HepG2 (cell line): ENCODE data around the gene SPATA13. TPM values are rescaled to one million over a fixed set of nuclear protein-coding genes. Genes with fewer than 3 reads are reported as not detected.

Experiments
- ATAC-seq: fragments of 200-7000 bp; cut with Tn5 transposase; 3 replicates; pipeline ENCODE4 v1.9.1; 2020; ENCODE audit warnings: mild to moderate bottlenecking, moderate library complexity
- BruUV-seq: library from RNA; stranded (reverse); fragments of 400-500 nt; replicated peaks from 2 replicates; lab custom pipeline; 2021; lab: Mats Ljungman, UMichigan
- CTCF ChIA-PET: fragments of 300-600 bp; formaldehyde crosslinking; extraction: SDS; loops from one replicate; lab custom pipeline; 2021; ENCODE audit warnings: low total read pairs, inconsistent platforms, low intra/inter-chr PET ratio; lab: Yijun Ruan, JAX
- POLR2A ChIA-PET: fragments of 350-600 bp; sonication (Branson Sonifier 250); formaldehyde crosslinking; loops from one replicate; lab custom pipeline; 2020; ENCODE audit warnings: antibody characterized with exemption, inconsistent platforms; lab: Yijun Ruan, JAX
- DNase-seq: peaks from one replicate; pipeline ENCODE4 v3.0.0-alpha.2; 2015; ENCODE audit warnings: low spot score
- FAIRE-seq: peaks from 3 replicates; lab custom pipeline; 2011; peaks lifted over from hg19 to GRCh38; lab: Jason Lieb, UNC
- H2AFZ ChIP-seq: one replicate; pipeline ENCODE4 v1.6.1; 2011; ENCODE audit warnings: low read length, inconsistent platforms
- H3K27ac ChIP-seq: fragments of 300-600 bp; 3 replicates; pipeline ENCODE4 v1.8.0; 2011; ENCODE audit warnings: mixed run types, mild to moderate bottlenecking, mixed read lengths, low read length, inconsistent platforms; ENCODE audit not compliant: insufficient read depth; ENCODE audit errors: extremely low read length
- H3K27me3 ChIP-seq, 2 experiments: fragments of 200-600 bp in 1 of 2; 2 replicates in 1 of 2; 3 replicates in 1 of 2; pipeline versions ENCODE4 v1.6.0 to v1.8.0; 2011; ENCODE audit warnings: low read length in 2 of 2, mild to moderate bottlenecking in 2 of 2, moderate library complexity in 2 of 2, inconsistent platforms in 1 of 2; ENCODE audit not compliant: insufficient read depth in 2 of 2, control insufficient read depth in 1 of 2
- H3K36me3 ChIP-seq, 2 experiments: fragments of 200-600 bp in 1 of 2; replicated peaks in 1 of 2; 2 replicates in 1 of 2; 3 replicates in 1 of 2; pipeline versions ENCODE4 v1.5.1 to v1.8.0; 2011; ENCODE audit warnings: low read length in 2 of 2, inconsistent platforms in 1 of 2; ENCODE audit not compliant: insufficient read depth in 2 of 2, control insufficient read depth in 1 of 2
- H3K4me1 ChIP-seq: 2 replicates; pipeline ENCODE4 v1.5.1; 2012; ENCODE audit warnings: low read length, inconsistent platforms; ENCODE audit not compliant: insufficient read depth
- H3K4me2 ChIP-seq: 2 replicates; pipeline ENCODE4 v1.6.0; 2011; ENCODE audit warnings: low read depth, low read length, inconsistent platforms
- H3K4me3 ChIP-seq, 3 experiments: fragments of 200-600 bp in 1 of 3; sonication (generic), shearing (Covaris generic) in 1 of 3; replicated peaks in 1 of 3; 2 replicates each; pipeline ENCODE4 v1.5.1; 2011 to 2016; ENCODE audit warnings: low read length in 3 of 3, inconsistent platforms in 2 of 3, low read depth in 2 of 3, mild to moderate bottlenecking in 2 of 3, control low read depth in 1 of 3, mixed read lengths in 1 of 3; ENCODE audit not compliant: insufficient read depth in 1 of 3
- H3K79me2 ChIP-seq: one replicate; pipeline ENCODE4 v1.6.1; 2011; ENCODE audit warnings: low read length, inconsistent platforms; ENCODE audit not compliant: insufficient read depth
- H3K9ac ChIP-seq: 2 replicates; pipeline ENCODE4 v1.6.0; 2011; ENCODE audit warnings: mild to moderate bottlenecking, low read depth, low read length, inconsistent platforms; ENCODE audit not compliant: insufficient read depth
- H3K9me3 ChIP-seq: 2 replicates; pipeline ENCODE4 v1.5.1; 2012; ENCODE audit warnings: mild to moderate bottlenecking, low read length
- H4K20me1 ChIP-seq: 2 replicates; pipeline ENCODE4 v1.6.0; 2011; ENCODE audit warnings: inconsistent platforms, mild to moderate bottlenecking, low read length, moderate library complexity; ENCODE audit not compliant: insufficient read depth
- ARHGAP35 ChIP-seq: sonication (generic); formaldehyde crosslinking; IDR thresholded peaks from 2 replicates; pipeline ENCODE4 v1.9.0; 2022; ENCODE audit warnings: mild to moderate bottlenecking, inconsistent platforms, moderate library complexity, missing genetic modification reagents, borderline replicate concordance
- RFX1 ChIP-seq: fragments of 450-650 bp; IDR thresholded peaks from 2 replicates; pipeline ENCODE4 v1.6.1; 2017
- SNRNP70 ChIP-seq: fragments of 200-400 bp; formaldehyde crosslinking; IDR thresholded peaks from 2 replicates; pipeline ENCODE4 v1.6.1; 2017; ENCODE audit warnings: mild to moderate bottlenecking, low read depth, low read length, moderate library complexity
- TOPORS ChIP-seq: sonication (generic); formaldehyde crosslinking; IDR thresholded peaks from 2 replicates; pipeline ENCODE4 v1.8.0; 2023; ENCODE audit warnings: mild to moderate bottlenecking, missing genetic modification reagents
- ZNF30 ChIP-seq: sonication (generic); formaldehyde crosslinking; IDR thresholded peaks from 2 replicates; pipeline ENCODE4 v1.5.0; 2020; ENCODE audit warnings: mild to moderate bottlenecking, missing genetic modification reagents
- ZNF34 ChIP-seq: sonication (generic); formaldehyde crosslinking; IDR thresholded peaks from 2 replicates; pipeline ENCODE4 v1.4.0; 2020; ENCODE audit warnings: mild to moderate bottlenecking, missing genetic modification reagents, borderline replicate concordance
- ZNF563 ChIP-seq: sonication (generic); formaldehyde crosslinking; IDR thresholded peaks from 2 replicates; pipeline ENCODE4 v1.8.0; 2022; ENCODE audit warnings: mild to moderate bottlenecking, moderate library complexity, missing genetic modification reagents
- ZNF609 ChIP-seq: sonication (generic); formaldehyde crosslinking; IDR thresholded peaks from 2 replicates; pipeline ENCODE4 v1.4.0; 2020; ENCODE audit warnings: mild to moderate bottlenecking, missing genetic modification reagents, borderline replicate concordance
- WGBS: methylation state at CpG from one replicate; pipeline ENCODE4 v1.1.6; 2017; ENCODE audit warnings: low lambda C conversion rate; 5-methylcytosine and 5-hydroxymethylcytosine counted together
- in situ Hi-C: cut with HindIII; loops from 2 replicates; pipeline ENCODE4 v1.10.0; 2017; ENCODE audit warnings: low pct_unique_long_range_greater_than_20kb; ENCODE audit not compliant: extremely low pct_ligation_motif_present
- intact Hi-C: fragments of 100-400 bp; cut with micrococcal nuclease; formaldehyde crosslinking; loops from one replicate; pipeline ENCODE4 v1.10.0; 2022; ENCODE audit not compliant: unreplicated experiment
- polyA plus RNA-seq, 8 experiments: library from polyadenylated mRNA; depleted of rRNA in 3 of 8; stranded (reverse) in 7 of 8; unstranded in 1 of 8; fragments of >200 nt; fragmentation: Illumina TruSeq in 4 of 8; extraction: Trizol in 4 of 8; gene quantifications; 2 replicates each; pipeline versions ENCODE4 v1.2.1 to v1.2.3, GENCODE V29; 2011 to 2016; ENCODE audit warnings: low read depth in 4 of 8, missing spikeins in 1 of 8, mixed read lengths in 1 of 8; ENCODE audit not compliant: insufficient read depth in 1 of 8
- total RNA-seq, 5 experiments: library from RNA; depleted of rRNA; stranded (reverse); fragments of >200 nt; fragmentation: Illumina TruSeq; extraction: Trizol; gene quantifications; 2 replicates each; pipeline ENCODE4 v1.2.3, GENCODE V29; 2016; ENCODE audit warnings: low read depth in 1 of 5
- TF ChIP-seq, protein P1 (sequence below): sonication (generic); formaldehyde crosslinking; conservative IDR thresholded peaks from 2 replicates; pipeline ENCODE4 v1.4.0; 2020; ENCODE audit warnings: mild to moderate bottlenecking, missing genetic modification reagents, moderate library complexity

Gene SPATA13
- total and polyA plus RNA-seq, 2 of the 13 experiments (the other 11 are each of a cell fraction or from before 2014, with no cell fraction given) = 11.3 to 14.2 TPM

DNA sequence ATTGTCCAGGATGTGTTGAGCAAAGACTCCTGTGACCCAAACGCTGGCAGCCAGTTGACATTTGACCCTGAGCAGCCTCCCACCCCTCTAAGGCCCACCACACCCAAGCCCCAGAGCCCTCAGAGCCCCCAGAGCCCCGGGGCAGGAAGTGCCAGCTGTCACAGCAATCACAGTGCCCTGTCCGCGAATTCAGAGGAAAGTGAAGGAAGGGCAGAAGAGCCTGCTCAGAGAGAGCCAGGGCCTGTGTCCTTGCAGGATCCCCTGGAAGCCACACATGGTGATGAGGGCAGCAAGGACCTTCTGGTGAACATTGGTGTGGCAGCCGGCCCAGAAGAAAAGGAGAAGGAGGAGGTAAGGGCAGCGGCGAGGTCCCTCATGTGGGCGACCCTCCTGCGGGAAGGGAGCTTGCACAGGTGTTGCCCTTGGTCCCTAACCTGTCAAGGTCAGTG lies 63.7 kb downstream of the SPATA13 start:
- FAIRE-seq = no peak
- 85% methylated on average over 9 of the region's 9 CpGs for whole genome bisulfite sequencing
- BruUV-seq = no TSS peak
- TF ChIP-seq SNRNP70 (no peak), TOPORS (CRISPR knock-in tag) (no peak), RFX1 (no peak)
- TF ChIP-seq, protein P1, sequence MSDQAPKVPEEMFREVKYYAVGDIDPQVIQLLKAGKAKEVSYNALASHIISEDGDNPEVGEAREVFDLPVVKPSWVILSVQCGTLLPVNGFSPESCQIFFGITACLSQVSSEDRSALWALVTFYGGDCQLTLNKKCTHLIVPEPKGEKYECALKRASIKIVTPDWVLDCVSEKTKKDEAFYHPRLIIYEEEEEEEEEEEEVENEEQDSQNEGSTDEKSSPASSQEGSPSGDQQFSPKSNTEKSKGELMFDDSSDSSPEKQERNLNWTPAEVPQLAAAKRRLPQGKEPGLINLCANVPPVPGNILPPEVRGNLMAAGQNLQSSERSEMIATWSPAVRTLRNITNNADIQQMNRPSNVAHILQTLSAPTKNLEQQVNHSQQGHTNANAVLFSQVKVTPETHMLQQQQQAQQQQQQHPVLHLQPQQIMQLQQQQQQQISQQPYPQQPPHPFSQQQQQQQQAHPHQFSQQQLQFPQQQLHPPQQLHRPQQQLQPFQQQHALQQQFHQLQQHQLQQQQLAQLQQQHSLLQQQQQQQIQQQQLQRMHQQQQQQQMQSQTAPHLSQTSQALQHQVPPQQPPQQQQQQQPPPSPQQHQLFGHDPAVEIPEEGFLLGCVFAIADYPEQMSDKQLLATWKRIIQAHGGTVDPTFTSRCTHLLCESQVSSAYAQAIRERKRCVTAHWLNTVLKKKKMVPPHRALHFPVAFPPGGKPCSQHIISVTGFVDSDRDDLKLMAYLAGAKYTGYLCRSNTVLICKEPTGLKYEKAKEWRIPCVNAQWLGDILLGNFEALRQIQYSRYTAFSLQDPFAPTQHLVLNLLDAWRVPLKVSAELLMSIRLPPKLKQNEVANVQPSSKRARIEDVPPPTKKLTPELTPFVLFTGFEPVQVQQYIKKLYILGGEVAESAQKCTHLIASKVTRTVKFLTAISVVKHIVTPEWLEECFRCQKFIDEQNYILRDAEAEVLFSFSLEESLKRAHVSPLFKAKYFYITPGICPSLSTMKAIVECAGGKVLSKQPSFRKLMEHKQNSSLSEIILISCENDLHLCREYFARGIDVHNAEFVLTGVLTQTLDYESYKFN (CRISPR knock-in tag) = no peak
- CTCF ChIA-PET = no interaction called here
- peaks cover 8 to 18% of the 10 kb centered on the region in 2 experiments; a peak in 4 of 5 replicates for H3K36me3 ChIP-seq
- intact Hi-C loops (no loop called here), in situ Hi-C loops (loop anchor here (5.0 to 10.0 kb wide), 3 partner anchors 62 to 207 kb away; partner anchors contain the start of gene SPATA13)
- no peak overlapping the region for H3K27ac ChIP-seq
- no peak overlapping the region for H2AFZ ChIP-seq
- DNase-seq = no peak
- H3K27me3 ChIP-seq = no peaks in the 10 kb centered on the region
- POLR2A ChIA-PET = no interaction called here
- H3K79me2 ChIP-seq = peaks cover 6% of the 10 kb centered on the region
- H3K4me1 ChIP-seq = peaks cover 25% of the 10 kb centered on the region
- H3K9ac ChIP-seq = no peak overlapping the region
- H3K4me2 ChIP-seq = no peak overlapping the region
- no peaks in the 10 kb centered on the region for H4K20me1 ChIP-seq
- H3K9me3 ChIP-seq = no peaks in the 10 kb centered on the region
- no peak overlapping the region for H3K4me3 ChIP-seq
- no peak for ATAC-seq

DNA sequence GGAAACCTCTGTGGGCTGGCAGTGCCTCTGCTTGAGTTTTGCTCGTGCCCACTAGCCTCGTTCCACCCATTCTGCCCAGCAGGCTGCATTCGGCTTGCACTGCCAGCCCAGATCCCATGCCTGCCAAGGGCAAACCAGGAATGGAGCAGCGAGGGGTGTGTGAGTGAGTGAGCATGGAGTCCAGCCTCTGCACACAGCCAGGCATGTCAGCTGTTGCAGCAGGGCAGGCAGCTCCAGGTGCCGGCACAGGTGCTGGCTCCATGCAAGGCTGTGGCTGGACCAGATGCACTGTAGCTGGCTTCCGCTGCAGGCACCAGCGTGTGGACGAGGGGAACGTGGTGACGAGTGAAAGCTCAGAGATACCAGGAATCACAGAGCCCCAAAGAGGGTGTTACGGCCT lies 64.5 kb downstream of the SPATA13 start:
- Histone ChIP-seq H3K36me3 (peaks cover 10 to 18% of the 10 kb centered on the region in 2 experiments; a peak in 4 of 5 replicates), H2AFZ (no peak overlapping the region), H3K4me1 (peaks cover 19% of the 10 kb centered on the region), H3K4me2 (no peak overlapping the region), H3K9me3 (no peaks in the 10 kb centered on the region), H3K79me2 (peaks cover 3% of the 10 kb centered on the region), H3K9ac (no peak overlapping the region), H3K27ac (no peak overlapping the region), H3K27me3 (no peaks in the 10 kb centered on the region), H3K4me3 (no peak overlapping the region), H4K20me1 (no peaks in the 10 kb centered on the region; the same call in 1 of the 2 replicates)
- no peak for DNase-seq
- BruUV-seq = no TSS peak
- POLR2A ChIA-PET = no interaction called here
- intact Hi-C loops = no loop called here
- in situ Hi-C loops = loop anchor here (10.0 kb wide), 1 partner anchor 170 kb away; no protein-coding TSS in a partner anchor
- no peak for ATAC-seq
- WGBS = 98% methylated on average over 11 of the region's 11 CpGs
- CTCF ChIA-PET = no interaction called here
- no peak for FAIRE-seq
- TF ChIP-seq ZNF609 (CRISPR knock-in tag) = no peak
- TF ChIP-seq ZNF34 (CRISPR knock-in tag) = no peak
- TF ChIP-seq ARHGAP35 (CRISPR knock-in tag) = no peak
- no peak for TF ChIP-seq ZNF563
- no peak for TF ChIP-seq ZNF30 (CRISPR knock-in tag)
